Measurements from ENCODE around the gene PLA2G1B.

Gene PLA2G1B

GRCh38 chr12:120327593-120327992, at the start of gene PLA2G1B:
PLA2G1B (minus strand) TSS chr12:120327779; CDS start chr12:120327753, 26 bp downstream.
- no peak for DNase-seq (ENCODE audit: low read depth in 2 of 2)

GRCh38 chr12:120376934-120377572, 49.5 kb upstream of the PLA2G1B start:
- no peak for DNase-seq (ENCODE audit: low read depth in 2 of 2)

- no peak for DNase-seq (ENCODE audit: low read depth in 2 of 2)
Observed at GRCh38 chr12:120376416-120376815, 48.8 kb upstream of the PLA2G1B start.

- DNase-seq (ENCODE audit: low read depth in 2 of 2) = no peak
Observed at GRCh38 chr12:120376009-120376408, 48.4 kb upstream of the PLA2G1B start.

GRCh38 chr12:120373683-120374082, 46.1 kb upstream of the PLA2G1B start:
- DNase-seq (ENCODE audit: low read depth in 2 of 2) = no peak

GRCh38 chr12:120370343-120371243, 43.0 kb upstream of the PLA2G1B start:
- no peak for DNase-seq (ENCODE audit: low read depth in 2 of 2)

- no peak for DNase-seq (ENCODE audit: low read depth in 2 of 2)
Observed at GRCh38 chr12:120369603-120370342, 42.2 kb upstream of the PLA2G1B start.

- DNase-seq (ENCODE audit: low read depth in 2 of 2) = no peak
Observed at GRCh38 chr12:120368789-120369602, 41.4 kb upstream of the PLA2G1B start, which contains the start of gene MSI1. MSI1 (minus strand) TSS chr12:120369164; CDS start chr12:120369091, 73 bp downstream.

GRCh38 chr12:120367924-120368788, 40.6 kb upstream of the PLA2G1B start:
- peak in 1 of 2 donors; percentile 35 for DNase-seq (ENCODE audit: low read depth in 2 of 2)

GRCh38 chr12:120367233-120367923, 39.8 kb upstream of the PLA2G1B start:
- no peak for DNase-seq (ENCODE audit: low read depth in 2 of 2)

- no peak for DNase-seq (ENCODE audit: low read depth in 2 of 2)
Observed at GRCh38 chr12:120366845-120367232, 39.3 kb upstream of the PLA2G1B start.

GRCh38 chr12:120366341-120366705, 38.7 kb upstream of the PLA2G1B start:
- no peak for DNase-seq (ENCODE audit: low read depth in 2 of 2)

GRCh38 chr12:120365675-120366340, 38.2 kb upstream of the PLA2G1B start:
- no peak for DNase-seq (ENCODE audit: low read depth in 2 of 2)

GRCh38 chr12:120364487-120364886, 36.9 kb upstream of the PLA2G1B start:
- DNase-seq (ENCODE audit: low read depth in 2 of 2) = no peak

GRCh38 chr12:120363274-120363855, 35.8 kb upstream of the PLA2G1B start:
- no peak for DNase-seq (ENCODE audit: low read depth in 2 of 2)

- no peak for DNase-seq (ENCODE audit: low read depth in 2 of 2)
Observed at GRCh38 chr12:120362516-120363273, 35.1 kb upstream of the PLA2G1B start.

GRCh38 chr12:120361506-120362208, 34.1 kb upstream of the PLA2G1B start:
- DNase-seq (ENCODE audit: low read depth in 2 of 2) = no peak
